ENCODE results near the gene AFDN. TPM values are rescaled to one million over a fixed set of nuclear protein-coding genes. Genes with fewer than 3 reads are reported as not detected.

Gene AFDN
- total and polyA plus RNA-seq, 10 of the 15 experiments (the other 5 are each of a cell fraction or from before 2014, with no cell fraction given): 5.7 to 68.2 (median 45.1) TPM

DNA sequence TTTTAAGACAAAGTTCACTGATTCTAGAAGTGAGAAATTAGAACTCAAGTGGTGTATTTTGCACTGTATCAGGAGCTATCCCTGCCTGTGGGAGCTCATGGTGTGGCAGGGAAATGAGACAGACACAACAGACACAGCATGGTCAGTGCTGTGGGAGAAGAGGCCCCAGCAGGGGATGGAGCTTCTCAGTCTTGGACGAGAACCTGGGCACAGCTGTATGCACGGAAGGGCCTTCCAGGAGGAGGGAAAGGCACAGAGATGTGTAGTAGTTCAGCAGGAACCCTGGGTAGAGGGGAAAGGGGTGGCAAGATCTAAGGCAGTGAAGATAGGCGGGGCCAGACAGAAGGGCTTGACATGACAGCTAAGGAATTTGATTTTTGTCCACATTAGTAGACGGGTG lies 122.0 kb downstream of the AFDN start:
- no peak overlapping the region for H3K27ac ChIP-seq (ENCODE audit: control insufficient read depth, insufficient read depth)
- TF ChIP-seq HDAC6 (IDR thresholded peaks at IDR 0.05; ENCODE audit: unreplicated experiment) (no peak), STAT1 (conservative IDR thresholded peaks at IDR 0.05) (no peak), ATF2 (IDR thresholded peaks at IDR 0.05; ENCODE audit: low read length) (no peak), NR2F1 (conservative IDR thresholded peaks at IDR 0.05) (no peak), STAT3 (IDR thresholded peaks at IDR 0.05; ENCODE audit: low read depth, low read length) (no peak), NFXL1 (IDR thresholded peaks at IDR 0.05; ENCODE audit: borderline replicate concordance) (no peak), MEF2B (IDR thresholded peaks at IDR 0.05; ENCODE audit: partially characterized antibody, poor library complexity, severe bottlenecking) (no peak), SMARCA5 (IDR thresholded peaks at IDR 0.05) (no peak), IKZF1 (conservative IDR thresholded peaks at IDR 0.05) (no peak), SRF (IDR thresholded peaks at IDR 0.05; ENCODE audit: low read depth in 2 of 2, low read length in 2 of 2) (no peak), ZNF274 (IDR thresholded peaks at IDR 0.05; ENCODE audit: insufficient read depth, insufficient read length) (no peak)
- TF ChIP-seq, protein P1, sequence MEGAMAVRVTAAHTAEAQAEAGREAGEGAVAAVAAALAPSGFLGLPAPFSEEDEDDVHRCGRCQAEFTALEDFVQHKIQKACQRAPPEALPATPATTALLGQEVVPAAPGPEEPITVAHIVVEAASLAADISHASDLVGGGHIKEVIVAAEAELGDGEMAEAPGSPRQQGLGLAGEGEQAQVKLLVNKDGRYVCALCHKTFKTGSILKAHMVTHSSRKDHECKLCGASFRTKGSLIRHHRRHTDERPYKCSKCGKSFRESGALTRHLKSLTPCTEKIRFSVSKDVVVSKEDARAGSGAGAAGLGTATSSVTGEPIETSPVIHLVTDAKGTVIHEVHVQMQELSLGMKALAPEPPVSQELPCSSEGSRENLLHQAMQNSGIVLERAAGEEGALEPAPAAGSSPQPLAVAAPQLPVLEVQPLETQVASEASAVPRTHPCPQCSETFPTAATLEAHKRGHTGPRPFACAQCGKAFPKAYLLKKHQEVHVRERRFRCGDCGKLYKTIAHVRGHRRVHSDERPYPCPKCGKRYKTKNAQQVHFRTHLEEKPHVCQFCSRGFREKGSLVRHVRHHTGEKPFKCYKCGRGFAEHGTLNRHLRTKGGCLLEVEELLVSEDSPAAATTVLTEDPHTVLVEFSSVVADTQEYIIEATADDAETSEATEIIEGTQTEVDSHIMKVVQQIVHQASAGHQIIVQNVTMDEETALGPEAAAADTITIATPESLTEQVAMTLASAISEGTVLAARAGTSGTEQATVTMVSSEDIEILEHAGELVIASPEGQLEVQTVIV (IDR thresholded peaks at IDR 0.05; ENCODE audit: borderline replicate concordance, partially characterized antibody): no peak
- TF ChIP-seq, protein P2, sequence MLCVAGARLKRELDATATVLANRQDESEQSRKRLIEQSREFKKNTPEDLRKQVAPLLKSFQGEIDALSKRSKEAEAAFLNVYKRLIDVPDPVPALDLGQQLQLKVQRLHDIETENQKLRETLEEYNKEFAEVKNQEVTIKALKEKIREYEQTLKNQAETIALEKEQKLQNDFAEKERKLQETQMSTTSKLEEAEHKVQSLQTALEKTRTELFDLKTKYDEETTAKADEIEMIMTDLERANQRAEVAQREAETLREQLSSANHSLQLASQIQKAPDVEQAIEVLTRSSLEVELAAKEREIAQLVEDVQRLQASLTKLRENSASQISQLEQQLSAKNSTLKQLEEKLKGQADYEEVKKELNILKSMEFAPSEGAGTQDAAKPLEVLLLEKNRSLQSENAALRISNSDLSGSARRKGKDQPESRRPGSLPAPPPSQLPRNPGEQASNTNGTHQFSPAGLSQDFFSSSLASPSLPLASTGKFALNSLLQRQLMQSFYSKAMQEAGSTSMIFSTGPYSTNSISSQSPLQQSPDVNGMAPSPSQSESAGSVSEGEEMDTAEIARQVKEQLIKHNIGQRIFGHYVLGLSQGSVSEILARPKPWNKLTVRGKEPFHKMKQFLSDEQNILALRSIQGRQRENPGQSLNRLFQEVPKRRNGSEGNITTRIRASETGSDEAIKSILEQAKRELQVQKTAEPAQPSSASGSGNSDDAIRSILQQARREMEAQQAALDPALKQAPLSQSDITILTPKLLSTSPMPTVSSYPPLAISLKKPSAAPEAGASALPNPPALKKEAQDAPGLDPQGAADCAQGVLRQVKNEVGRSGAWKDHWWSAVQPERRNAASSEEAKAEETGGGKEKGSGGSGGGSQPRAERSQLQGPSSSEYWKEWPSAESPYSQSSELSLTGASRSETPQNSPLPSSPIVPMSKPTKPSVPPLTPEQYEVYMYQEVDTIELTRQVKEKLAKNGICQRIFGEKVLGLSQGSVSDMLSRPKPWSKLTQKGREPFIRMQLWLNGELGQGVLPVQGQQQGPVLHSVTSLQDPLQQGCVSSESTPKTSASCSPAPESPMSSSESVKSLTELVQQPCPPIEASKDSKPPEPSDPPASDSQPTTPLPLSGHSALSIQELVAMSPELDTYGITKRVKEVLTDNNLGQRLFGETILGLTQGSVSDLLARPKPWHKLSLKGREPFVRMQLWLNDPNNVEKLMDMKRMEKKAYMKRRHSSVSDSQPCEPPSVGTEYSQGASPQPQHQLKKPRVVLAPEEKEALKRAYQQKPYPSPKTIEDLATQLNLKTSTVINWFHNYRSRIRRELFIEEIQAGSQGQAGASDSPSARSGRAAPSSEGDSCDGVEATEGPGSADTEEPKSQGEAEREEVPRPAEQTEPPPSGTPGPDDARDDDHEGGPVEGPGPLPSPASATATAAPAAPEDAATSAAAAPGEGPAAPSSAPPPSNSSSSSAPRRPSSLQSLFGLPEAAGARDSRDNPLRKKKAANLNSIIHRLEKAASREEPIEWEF (IDR thresholded peaks at IDR 0.05; ENCODE audit: insufficient replicate concordance, low read depth, low read length): no peak
- no TSS peak for BruUV-seq (replicated peaks)
- no peak for FAIRE-seq
- no peaks in the 10 kb centered on the region for H4K20me1 ChIP-seq (ENCODE audit: control insufficient read depth, insufficient read depth)
- ChIA-PET CTCF (no interaction called here), SMC1A (ENCODE audit: uncharacterized antibody, unreplicated experiment) (interaction anchor here (1.1 kb wide), 1 partner anchor 16 kb away, joined by 3 read pairs; no protein-coding TSS in a partner anchor), RAD21 (ENCODE audit: unreplicated experiment) (no interaction called here), POLR2A (no interaction called here)
- no peak overlapping the region for H2AFZ ChIP-seq (ENCODE audit: control insufficient read depth, low read depth, low read length)
- no peaks in the 10 kb centered on the region for H3K79me2 ChIP-seq (ENCODE audit: control insufficient read depth, insufficient read depth, low read length)
- no peak overlapping the region for H3K4me3 ChIP-seq
- no peak overlapping the region for H3K9ac ChIP-seq (ENCODE audit: control insufficient read depth, insufficient read depth, low read length)
- in situ Hi-C loops (cut with MboI): no loop called here
- WGBS (ENCODE audit: insufficient coverage, insufficient replicate concordance, low lambda C conversion rate, missing lambda C conversion rate): 93% methylated on average over 4 of the region's 4 CpGs
- H3K27me3 ChIP-seq (replicated peaks in 1 of 2; ENCODE audit: control insufficient read depth in 2 of 2, insufficient read depth in 2 of 2, low read length in 1 of 2): no peaks in the 10 kb centered on the region
- no peaks in the 10 kb centered on the region for H3K9me3 ChIP-seq (replicated peaks; ENCODE audit: control insufficient read depth, insufficient read depth, low read length)
- intact Hi-C loops (cut with micrococcal nuclease; ENCODE audit: unreplicated experiment): no loop called here
- no peak for DNase-seq (ENCODE audit: low read depth, low spot score)
- ATAC-seq: no peak
- no peaks in the 10 kb centered on the region for H3K4me1 ChIP-seq (ENCODE audit: control insufficient read depth, insufficient read depth, low read length)
- no peak overlapping the region for H3K4me2 ChIP-seq (ENCODE audit: control insufficient read depth, insufficient read depth)
- H3K36me3 ChIP-seq (ENCODE audit: control insufficient read depth in 2 of 2, insufficient read depth in 2 of 2, low read length in 1 of 2): peaks cover 12% of the 10 kb centered on the region in 2 experiments

Measured in GM12878 (cell line).